Measurements from ENCODE around the gene ZNF579.
"Not testable (repeated sequence)": the region's sequence is repeated elsewhere in the genome, so short reads cannot be mapped to it uniquely, and the experiment has no call there.

The ZNF579 gene

DNA sequence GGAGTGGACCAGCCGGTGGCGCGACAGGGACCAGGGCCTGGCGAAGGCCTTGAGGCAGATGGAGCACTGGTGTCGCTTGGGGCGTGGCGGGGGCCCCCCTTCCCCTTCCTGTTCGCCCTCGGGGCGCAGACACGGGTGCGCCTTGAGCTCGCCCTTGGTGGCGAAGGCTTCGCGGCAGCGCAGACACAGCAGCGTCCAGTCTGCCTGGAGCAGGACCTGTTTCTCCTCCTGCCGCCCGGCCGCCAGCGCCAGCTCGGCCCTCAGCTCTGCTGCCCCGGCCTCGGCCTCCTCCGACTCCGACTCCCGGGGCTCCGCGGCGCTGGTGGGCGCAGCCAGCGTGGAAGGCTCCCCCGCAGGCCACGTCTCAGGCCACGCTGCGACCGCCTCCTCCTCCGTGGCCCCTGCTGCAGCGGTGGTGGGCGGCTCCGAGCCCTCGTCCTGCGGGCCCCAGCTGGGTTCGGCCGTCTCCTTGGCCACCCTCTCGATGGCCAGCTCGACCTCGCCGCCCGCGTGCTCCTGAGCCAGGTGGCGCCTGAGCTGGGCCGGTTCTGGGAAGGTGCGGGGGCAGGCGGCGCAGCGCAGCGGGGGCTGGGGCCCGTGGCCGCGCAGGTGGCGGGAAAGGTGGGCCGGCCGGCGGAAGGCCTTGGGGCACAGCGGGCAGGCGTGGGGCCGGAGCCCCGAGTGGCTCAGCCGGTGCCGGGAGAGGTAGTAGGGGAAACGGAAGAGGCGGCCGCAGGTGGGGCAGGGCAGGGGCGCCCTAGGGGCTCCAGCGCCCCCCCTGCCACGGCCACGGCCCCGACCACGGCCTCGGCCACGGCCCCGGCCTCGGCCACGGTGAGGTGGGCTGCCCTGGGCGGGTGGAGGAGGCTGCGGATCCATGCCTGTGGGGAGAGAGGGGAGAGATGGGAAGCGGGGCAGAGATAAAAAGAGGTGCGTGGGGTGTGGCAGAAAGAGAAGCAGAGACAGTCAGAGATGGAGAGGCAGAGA is 1.6 kb downstream of the ZNF579 start:
- intact Hi-C loops (cut with DNase I) = no loop called here
- peak in 2 of 10 donors; percentile 66 to 83 for DNase-seq

DNA sequence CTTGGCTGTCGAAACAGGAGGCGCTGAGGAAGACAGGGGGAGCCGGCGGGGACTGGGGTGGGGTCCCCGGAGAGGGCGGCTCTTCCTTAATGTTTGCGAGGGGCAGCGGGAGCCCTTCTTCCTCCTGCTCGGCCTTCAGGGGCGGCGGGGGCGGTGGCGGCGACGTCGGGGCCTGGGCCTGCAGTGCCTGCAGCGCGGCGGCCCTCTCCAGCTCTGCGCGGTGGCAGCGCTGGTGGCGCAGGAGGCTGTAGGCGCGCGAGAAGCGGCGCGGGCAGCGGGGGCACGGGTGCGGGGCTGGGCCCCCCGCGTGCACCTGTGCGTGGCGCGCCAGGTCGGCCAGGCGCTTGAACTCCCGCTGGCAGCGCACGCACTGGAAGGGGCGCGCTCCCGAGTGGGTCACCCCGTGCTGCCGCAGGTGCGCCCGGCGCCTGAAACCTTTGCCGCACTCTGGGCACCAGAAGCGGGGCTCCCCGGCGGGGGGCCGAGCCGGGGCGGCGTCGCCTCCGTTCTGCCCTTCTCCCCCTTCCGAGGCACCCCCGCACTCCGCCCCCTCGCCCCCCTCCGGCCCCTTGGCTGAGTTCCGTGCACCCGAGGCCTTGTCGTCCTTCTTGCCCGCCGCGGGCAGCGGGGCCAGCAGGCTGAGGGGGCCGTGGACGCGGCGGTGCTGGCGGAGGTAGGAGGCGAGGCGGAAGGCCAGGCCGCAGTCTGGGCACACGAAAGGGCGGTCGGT is 2.5 kb downstream of the ZNF579 start:
- DNase-seq = peak in 2 of 10 donors; percentile 40 to 82
- intact Hi-C loops (cut with DNase I) = no loop called here

DNA sequence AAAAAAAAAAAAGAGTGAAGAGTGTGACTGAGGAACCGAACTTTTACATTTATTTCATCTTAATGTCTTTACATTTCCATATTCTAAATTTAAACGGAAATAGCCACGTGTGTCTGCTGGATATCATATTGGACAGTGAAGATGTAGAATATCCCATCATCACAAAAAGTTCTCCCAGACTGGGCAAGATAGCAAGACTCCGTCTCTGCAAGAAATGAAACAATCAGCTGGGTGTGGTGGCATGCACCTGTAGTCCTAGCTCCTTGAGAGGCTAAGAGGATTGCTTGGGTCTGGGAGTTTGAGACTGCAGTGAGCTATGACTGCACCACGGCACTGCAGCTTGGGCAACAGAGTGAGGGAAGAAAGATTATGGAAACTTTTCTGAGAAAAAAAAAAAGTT is 3.9 kb downstream of the ZNF579 start:
- no peak for DNase-seq
- intact Hi-C loops (cut with DNase I) = no loop called here

DNA sequence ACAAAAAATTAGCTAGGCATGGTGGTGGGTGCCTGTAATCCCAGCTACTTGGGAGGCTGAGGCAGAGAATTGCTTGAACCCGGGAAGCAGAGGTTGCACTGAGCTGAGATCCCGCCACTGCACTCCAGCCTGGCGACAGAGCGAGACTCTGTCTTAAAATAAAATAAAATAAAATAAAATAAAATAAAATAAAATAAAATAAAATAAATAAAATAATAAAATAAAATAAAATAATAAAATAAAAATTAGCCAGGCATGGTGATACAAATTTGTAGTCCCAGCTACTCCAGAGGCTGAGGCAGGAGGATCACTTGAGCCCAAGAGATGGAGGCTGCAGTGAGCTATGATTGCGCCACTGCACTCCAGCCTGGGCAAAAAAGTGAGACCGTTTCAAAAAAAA is 6.7 kb downstream of the ZNF579 start:
- intact Hi-C loops (cut with DNase I) = not testable (repeated sequence)
- DNase-seq = peak in 1 of 10 donors; percentile 13

DNA sequence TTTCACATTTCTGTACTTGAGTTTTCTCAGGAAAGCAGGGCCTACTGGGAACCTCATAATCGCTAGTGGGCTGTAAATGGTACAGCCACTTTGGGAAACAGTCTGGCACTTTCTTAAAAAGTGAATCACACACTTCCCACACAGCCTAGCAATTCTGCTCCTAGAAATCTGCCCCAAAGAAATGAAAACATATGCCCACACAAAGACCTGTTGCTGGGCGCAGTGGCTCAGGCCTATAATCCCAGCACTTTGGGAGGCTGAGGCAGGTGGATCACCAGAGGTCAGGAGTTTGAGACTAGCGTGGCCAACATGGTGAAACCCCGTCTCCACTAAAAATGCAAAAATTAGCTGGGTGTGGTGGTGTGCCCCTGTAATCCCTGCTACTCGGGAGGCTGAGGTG is 11.2 kb downstream of the ZNF579 start:
- DNase-seq = peak in 1 of 10 donors; percentile 35
- intact Hi-C loops (cut with DNase I) = not testable (repeated sequence)

DNA sequence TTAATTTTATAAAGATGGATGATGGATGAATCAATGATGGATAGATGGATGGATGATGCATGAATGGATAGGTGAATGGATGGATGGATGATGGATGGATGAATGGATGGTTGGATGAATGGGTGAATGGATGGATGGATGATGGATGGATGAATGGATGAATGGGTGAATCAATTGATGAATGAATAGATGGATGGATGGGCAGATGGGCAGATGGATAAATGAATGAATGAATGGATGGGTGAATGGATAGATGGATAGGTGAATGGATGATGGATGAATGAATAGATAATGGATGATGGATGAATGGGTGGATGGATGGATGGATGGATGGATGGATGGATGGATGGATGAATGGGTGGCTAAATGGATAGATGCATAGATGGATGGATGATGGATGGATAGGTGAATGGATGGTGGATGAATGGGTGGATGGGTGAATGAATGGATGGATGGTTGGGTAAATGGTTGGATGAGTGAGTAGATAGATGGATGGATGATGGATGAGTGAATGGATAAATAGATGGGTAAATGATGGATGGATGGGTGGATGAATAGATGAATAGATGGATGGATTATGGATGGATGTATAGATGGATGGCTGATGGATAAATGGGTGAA is 12.8 kb downstream of the ZNF579 start:
- no peak for DNase-seq
- intact Hi-C loops (cut with DNase I) = no loop called here

DNA sequence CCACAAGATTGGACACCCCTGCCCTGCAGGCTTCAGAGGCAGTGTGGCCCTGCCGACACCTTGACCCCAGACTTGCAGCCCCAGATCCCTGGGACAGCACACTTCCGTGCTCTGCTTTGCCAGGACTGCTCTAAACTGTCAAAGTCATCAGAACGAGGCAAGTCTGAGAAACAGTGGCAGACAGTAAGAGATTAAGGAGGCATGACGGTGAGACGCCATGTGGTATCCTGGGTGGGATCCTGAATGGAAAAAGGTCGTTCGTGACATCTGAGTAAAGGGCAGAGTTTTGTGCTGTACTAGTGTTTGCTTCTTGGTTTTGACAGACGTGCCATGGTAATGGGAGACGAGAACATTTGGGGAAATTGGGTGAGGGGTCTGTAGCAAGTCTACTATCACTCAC is 13.8 kb downstream of the ZNF579 start:
- intact Hi-C loops (cut with DNase I) = no loop called here
- no peak for DNase-seq

DNA sequence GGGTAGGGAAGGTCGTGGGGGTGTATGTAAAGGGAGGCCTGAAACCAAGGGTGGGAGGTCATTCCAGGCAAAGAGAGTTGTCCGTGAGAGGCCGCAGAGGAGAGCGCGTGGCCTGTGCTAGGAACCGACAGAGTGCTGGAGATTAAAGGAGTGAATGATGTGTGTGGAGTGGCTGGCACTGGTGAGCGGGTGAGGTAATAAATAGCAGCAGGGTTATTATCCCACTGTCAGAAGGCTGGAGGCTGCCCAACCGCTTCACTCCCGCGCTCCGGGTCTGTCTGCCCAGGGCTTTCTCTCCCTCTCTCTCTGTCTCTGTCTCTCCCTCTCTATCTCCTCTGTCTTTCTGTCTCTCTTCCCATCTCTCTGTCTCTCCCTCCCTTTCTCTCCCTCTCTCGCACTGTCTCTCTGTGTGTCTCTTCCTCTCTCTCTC is 17.4 kb downstream of the ZNF579 start:
- no peak for DNase-seq
- intact Hi-C loops (cut with DNase I) = no loop called here

DNA sequence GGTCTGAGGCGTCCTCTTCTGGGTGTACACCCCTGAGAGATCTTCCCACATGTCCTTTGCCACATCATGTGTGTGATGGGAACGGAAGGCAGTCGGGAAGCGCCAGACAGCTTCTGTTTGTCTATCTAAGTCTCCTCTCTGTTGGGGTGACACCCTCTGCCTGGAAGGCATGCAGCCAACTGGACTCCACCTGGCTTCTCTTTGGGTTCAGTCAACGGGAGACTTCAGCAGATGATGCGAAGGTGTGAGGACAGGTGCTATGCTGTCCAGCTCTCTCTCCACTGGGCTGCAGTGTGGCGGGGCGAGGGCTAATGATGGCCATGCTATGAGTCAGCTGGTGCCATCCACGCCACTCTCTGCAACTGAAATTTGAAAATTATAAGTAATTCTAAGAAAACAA is 21.0 kb downstream of the ZNF579 start:
- intact Hi-C loops (cut with DNase I) = no loop called here
- DNase-seq = no peak

DNA sequence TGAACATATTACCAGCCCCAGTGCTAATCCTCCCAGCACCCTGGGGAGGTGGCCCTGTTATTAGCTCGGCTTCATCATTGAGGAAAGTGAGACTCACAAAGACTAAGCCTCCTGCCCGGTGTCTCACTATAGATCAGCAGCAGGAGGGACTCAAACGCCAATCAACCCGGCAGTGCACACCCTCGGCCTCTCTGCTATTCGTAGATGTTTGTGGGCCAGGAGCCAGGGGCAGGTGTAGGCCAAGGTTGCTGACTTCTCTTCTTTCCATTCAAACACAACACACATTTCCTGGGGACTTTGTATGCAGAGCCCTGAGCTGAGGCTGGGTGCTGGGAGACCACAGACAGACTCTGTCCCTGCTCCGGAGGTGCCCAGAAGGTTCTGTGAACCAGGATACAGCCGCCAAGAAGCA is 25.9 kb downstream of the ZNF579 start:
- peak in 2 of 10 donors; percentile 30 to 61 for DNase-seq
- intact Hi-C loops (cut with DNase I) = no loop called here

DNA sequence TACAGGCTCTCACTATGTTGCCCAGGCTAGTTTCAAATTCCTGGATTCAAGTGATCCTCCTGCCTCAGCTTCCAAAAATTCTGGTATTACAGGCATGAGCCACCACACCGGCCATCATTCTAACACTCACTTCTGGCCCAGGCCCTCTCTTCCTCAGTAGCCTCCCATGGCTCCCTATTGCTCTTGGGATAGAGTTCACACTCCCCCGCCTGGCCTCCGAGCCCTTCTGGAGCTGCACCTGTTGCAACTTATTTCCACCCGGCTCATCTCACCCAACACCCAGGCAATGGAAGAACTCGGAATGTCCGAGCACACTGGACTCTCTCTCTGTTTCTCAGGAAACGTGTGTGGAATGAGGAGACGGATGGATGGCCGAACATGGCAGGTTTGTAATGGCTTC is 26.3 kb downstream of the ZNF579 start:
- intact Hi-C loops (cut with DNase I) = no loop called here
- peak in 2 of 10 donors; percentile 36 to 38 for DNase-seq

DNA sequence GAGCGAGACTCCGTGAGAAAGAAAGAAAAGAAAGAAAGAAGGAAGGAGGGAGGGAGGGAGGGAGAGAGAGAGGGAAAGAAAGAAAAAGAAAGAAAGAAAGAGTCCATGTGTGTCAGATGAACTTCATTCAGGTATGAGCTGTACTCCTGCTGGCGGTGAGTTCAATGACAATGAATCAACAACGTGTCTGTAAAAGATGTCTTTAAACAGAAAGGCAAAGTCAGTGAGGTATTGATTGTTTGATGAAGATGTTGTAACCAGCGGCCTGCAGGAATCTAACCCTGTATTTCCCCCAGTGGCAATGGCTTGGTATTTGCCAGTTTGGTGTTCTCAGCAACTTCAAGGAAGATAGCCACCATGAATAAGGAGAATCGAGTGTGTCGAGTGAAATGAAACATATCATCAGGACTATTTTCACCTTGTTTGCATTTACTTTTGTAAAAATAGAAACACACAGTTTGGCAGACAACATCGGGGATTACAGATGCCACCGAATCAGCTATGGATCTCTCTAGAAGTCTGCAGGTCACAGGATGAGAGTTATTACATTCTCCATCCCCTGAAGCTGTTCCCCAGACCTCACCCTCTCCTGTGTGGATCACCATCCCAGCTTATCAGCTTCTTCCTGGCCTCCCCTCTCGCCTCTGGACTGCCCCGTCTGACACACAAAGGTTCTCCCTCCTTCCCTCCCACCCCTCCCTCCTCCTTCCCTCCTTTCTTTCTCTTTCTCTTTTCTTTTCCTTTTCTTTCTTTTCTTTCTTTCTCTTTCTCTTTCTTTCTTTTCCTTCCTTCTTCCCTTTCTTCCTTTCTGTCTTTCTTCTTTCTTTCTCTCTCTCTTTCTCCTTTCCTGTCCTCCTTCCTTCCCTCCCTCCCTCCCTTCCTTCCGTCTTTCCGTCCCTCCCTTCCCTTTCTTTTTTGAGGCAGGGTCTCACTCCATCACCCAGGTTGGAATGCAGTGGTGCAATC is 27.1 kb downstream of the ZNF579 start:
- intact Hi-C loops (cut with DNase I) = no loop called here
- peak in 2 of 10 donors; percentile 9 to 32 for DNase-seq

DNA sequence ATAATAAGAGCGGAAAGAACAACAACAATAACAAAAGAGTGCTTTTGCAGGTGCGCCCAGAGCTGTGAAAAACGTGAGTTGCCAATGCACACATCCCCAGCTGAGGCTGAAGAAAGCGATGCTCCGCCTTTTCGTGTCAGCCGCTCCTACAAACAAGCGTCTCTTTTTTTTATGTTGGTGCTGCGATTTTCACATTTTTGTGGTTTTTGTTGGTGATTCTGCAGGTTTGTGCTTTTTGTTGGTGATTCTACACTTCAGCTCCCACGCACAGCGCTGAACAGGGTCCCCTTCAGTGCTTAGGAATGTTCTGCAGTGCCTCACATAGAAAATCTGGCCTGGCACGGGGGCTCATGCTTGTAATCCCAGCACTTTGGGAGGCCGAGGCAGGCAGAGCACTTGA is 28.0 kb downstream of the ZNF579 start:
- intact Hi-C loops (cut with DNase I) = no loop called here
- DNase-seq = peak in 2 of 10 donors; percentile 49 to 58

DNA sequence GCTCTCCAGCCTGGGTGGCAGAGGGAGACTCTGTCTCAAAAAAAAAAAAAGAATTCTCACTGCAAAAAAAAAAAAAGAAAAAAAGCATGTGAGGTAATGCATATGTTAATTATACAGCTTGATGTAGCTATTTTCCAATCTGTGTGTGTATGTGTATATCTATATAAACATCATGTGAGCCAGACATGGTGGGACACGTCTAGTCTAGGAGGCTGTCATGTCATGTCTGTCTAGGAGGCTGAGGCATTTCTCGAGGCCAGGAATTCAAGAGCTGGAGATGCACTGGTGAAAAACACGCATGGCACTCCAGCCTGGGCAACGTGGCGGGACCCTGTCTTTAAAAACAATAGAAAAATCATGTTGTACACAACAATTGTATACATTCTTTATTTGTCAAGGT is 28.4 kb downstream of the ZNF579 start:
- intact Hi-C loops (cut with DNase I) = no loop called here
- DNase-seq = no peak

DNA sequence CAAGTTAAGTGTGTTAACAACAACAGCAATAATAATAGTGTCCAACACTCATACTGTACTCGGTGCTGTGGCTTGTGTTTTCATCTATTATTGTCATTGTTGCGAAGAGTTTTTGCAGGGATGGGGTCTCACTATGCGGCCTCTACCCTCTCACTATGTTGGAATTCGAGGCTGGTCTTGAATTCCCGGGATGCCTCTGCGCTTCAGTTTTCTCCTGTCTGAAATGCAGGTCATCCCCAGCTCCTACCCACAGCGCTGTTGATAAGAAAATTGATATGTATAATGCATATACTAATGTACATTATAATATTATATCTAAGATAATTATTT is 30.4 kb downstream of the ZNF579 start:
- peak in 2 of 10 donors; percentile 4 to 14 for DNase-seq
- intact Hi-C loops (cut with DNase I) = no loop called here

DNA sequence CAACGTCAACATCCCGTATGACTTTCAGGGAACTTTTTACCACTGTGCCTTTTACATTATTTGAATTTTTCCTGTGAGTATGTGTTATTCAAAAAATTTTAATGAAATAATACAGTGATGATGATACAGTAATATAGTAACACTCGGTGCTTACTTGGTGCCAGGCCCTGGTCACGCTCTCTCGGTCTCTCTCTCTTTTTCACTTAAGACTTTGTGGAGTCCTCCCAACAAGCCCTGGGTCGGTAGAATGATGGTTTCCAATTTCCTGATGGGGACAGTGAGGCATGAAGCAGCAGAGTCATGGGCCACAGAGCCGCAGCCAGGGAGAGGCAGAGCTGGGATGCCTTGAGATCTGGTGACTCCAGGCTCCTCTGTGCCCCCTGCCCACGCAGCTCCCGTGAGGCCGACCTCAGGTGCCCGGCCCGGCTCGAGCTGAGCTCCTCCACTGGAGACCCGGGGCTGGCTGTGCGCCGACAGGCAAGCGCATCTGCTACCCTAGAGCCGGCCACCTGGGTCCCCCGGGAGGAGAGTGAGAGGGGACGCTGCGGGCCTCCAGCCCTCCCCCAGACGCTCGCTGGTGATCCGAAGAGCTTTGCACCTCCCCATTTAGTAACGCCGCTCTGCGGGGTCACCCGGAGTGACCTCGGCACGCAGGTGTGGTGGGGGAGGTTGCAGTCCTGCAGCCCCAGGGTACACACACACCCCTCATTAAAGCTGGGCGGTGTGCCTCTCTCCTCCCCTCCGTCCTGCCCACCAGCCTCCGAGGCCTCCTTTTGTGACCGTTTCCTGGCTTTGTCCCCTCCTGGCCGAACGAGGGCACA is 30.9 kb downstream of the ZNF579 start:
- DNase-seq = peak in 2 of 10 donors; percentile 77 to 81
- intact Hi-C loops (cut with DNase I) = no loop called here

DNA sequence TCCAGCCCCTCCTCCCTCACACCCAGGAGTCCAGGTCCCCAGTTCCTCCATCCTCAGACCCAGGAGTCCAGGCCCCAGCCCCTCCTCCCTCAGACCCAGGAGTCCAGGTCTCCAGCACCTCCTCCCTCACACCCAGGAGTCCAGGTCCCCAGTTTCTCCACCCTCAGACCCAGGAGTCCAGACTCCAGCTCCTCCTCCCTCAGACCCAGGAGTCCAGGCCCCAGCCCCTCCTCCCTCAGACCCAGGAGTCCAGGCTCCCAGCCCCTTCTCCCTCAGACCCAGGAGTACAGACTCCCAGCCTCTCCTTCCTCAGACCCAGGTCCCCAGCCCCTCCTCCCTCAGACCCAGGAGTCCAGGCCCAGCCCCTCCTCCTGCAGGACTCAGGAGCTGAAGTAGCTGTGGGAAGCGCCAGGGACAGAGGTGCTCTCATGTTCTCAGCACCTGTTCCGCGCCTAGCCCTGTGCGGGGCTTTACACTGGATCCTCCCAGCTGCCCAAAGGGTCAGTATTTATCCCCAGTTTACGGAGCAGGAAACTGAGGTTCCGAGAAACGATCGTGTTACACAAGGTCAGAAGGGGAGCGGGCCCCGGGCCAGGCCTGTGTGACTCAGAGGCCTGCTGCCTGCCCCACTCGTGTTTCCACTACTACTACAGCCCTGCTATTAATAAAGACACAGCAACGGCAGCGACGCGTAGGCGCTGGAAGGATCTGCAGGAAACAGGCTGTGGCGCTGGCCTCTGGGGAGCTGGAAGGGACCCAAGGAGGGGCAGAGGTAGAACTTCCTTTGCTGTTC is 33.6 kb downstream of the ZNF579 start:
- DNase-seq = peak in 5 of 10 donors; percentile 8 to 88 (median 27)
- intact Hi-C loops (cut with DNase I) = no loop called here

DNA sequence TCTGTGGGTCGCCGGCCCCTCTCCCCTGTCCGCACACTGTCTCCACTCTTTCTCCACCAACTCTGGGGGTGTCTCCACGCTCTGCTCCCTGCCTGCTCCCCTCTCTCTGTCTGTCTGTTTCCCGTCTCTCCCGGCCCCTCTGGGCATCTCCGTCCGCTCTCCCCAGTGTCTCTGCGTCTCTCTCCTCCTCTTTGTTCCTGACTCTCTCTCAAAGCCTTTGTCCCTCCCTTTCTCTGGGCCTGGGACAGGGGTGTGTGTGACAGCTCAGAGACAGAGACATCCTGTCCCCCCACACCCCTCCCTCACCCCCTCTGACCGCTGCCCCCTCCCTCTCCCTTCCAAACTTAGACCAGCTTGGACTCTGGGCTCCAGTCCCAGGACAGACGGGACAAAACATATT is 34.6 kb downstream of the ZNF579 start:
- intact Hi-C loops (cut with DNase I) = no loop called here
- peak in 2 of 10 donors; percentile 38 to 48 for DNase-seq

Measured in posterior cingulate gyrus (tissue), 11 donors.